GM20000 (cell line): ENCODE results near the gene BTF3.
"Not testable (repeated sequence)": the region's sequence is repeated elsewhere in the genome, so short reads cannot be mapped to it uniquely, and the experiment has no call there.

Source experiments
- DNase-seq: peaks from one replicate; pipeline ENCODE4 v3.0.0; 2012; ENCODE audit warnings: low spot score
- CTCF ChIP-seq: IDR thresholded peaks from 2 replicates; pipeline ENCODE4 v1.5.1; 2012; ENCODE audit warnings: mild to moderate bottlenecking, control low read depth; ENCODE audit errors: extremely low read depth, missing control alignments

Gene BTF3

GRCh38 chr5:73496984-73497457 lies 1.2 kb upstream of the BTF3 start:
- TF ChIP-seq CTCF = no peak
- no peak for DNase-seq

- no peak for DNase-seq
- no peak for TF ChIP-seq CTCF
Observed at GRCh38 chr5:73497497-73498056, 665 bp upstream of the BTF3 start.

- no peak for DNase-seq
- TF ChIP-seq CTCF = no peak
Observed at GRCh38 chr5:73499187-73499586, 945 bp downstream of the BTF3 start.

GRCh38 chr5:73499756-73500155 lies 1.5 kb downstream of the BTF3 start:
- DNase-seq = no peak
- TF ChIP-seq CTCF = no peak

GRCh38 chr5:73501406-73501805 lies 3.2 kb downstream of the BTF3 start:
- DNase-seq = no peak
- TF ChIP-seq CTCF = no peak

GRCh38 chr5:73506459-73506955 lies 8.3 kb downstream of the BTF3 start:
- no peak for TF ChIP-seq CTCF
- no peak for DNase-seq

GRCh38 chr5:73507062-73507461 lies 8.8 kb downstream of the BTF3 start:
- DNase-seq = no peak
- no peak for TF ChIP-seq CTCF

- DNase-seq = not testable (repeated sequence)
Observed at GRCh38 chr5:73508521-73508920, 10.3 kb downstream of the BTF3 start.
